HepG2 (cell line): Measurements from ENCODE around the gene EEF1A2.

Experiments used
- CENPX ChIP-seq: sonication (generic); formaldehyde crosslinking; IDR thresholded peaks from 2 replicates; pipeline ENCODE4 v1.9.0; 2021; ENCODE audit warnings: mild to moderate bottlenecking, missing genetic modification reagents, moderate library complexity
- SNRNP70 ChIP-seq: fragments of 200-400 bp; formaldehyde crosslinking; IDR thresholded peaks from 2 replicates; pipeline ENCODE4 v1.6.1; 2017; ENCODE audit warnings: mild to moderate bottlenecking, low read depth, low read length, moderate library complexity
- ZKSCAN1 ChIP-seq: fragments of 150-350 bp; IDR thresholded peaks from 2 replicates; pipeline ENCODE4 v1.6.1; 2014; ENCODE audit warnings: low read length
- ZNF207 ChIP-seq: fragments of 450-650 bp; IDR thresholded peaks from 2 replicates; pipeline ENCODE4 v1.6.1; 2016; ENCODE audit warnings: antibody characterized with exemption, borderline replicate concordance

DNA sequence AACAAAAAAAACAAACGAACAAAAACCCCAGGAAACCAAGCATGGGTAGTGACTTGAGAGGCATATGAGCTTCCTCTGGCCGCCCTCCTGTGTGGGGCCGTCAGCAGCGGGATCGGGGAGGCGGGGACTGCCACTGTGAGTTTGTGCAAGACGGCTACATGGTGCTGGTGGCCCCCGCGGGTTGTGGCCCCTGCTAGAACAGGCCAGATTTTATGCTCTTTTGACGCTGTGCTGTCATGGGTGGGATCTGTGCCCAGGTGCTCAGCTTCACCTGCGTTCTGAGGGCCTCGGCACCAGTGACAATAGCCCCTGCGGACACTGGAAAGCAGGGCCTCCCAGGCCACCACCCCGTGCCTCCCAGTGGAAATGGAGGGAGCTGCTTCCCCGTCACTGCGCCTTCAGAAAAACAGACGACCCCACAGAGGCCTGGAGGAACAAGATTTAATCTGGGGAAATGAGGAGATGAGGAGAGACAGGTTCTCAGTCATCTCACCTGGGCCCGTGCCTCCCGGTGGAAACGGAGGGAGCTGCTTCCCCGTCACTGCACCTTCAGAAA, 21.7 kb downstream of the EEF1A2 start:
- TF ChIP-seq CENPX (CRISPR knock-in tag): no peak
- TF ChIP-seq SNRNP70: no peak
- no peak for TF ChIP-seq ZNF207
- TF ChIP-seq ZKSCAN1: no peak
